HL-60/S4 (cell line): ENCODE measurements around the gene HSPBP1.
"Not testable (repeated sequence)": the region's sequence is repeated elsewhere in the genome, so short reads cannot be mapped to it uniquely, and the experiment has no call there.

Experiments
- in situ Hi-C: fragments of 300-500 bp; cut with MboI; formaldehyde crosslinking; loops from 2 replicates; pipeline ENCODE4 v1.14.3; 2022; ENCODE audit warnings: low sequenced_read_pairs

Gene HSPBP1

GRCh38 chr19:55279770-55280643, at the start of gene HSPBP1:
TSS of gene HSPBP1 (minus strand) at chr19:55280110. CDS start at chr19:55279608, 502 bp downstream.
- in situ Hi-C loops: no loop called here

DNA sequence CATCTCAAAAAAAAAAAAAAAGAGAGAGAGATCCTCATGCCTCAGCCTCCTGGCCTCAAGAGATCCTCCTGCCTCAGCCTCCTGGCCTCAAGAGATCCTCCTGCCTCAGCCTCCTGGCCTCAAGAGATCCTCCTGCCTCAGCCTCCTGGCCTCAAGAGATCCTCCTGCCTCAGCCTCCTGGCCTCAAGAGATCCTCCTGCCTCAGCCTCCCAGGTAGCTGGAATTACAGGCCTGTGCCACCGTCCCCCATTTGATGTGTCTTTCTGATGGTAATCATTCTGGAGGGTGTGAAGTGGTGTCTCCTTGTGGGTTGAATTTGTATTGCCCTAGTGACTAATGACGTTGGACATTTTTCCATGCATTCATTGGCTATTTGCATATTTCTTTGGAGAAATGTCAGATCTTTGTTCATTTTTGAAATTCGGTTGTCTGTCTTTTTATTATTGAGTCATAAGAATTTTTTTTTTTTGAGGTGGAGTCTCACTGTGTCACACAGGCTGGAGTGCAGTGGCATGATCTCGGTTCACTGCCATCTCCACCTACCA, 48.9 kb upstream of the HSPBP1 start:
- in situ Hi-C loops: not testable (repeated sequence)

- in situ Hi-C loops: no loop called here
Observed at GRCh38 chr19:55325172-55325571, 45.3 kb upstream of the HSPBP1 start, which contains the start of gene TMEM150B. TSS of gene TMEM150B (minus strand) at chr19:55325341. CDS start at chr19:55321036, 4,305 bp downstream.

DNA sequence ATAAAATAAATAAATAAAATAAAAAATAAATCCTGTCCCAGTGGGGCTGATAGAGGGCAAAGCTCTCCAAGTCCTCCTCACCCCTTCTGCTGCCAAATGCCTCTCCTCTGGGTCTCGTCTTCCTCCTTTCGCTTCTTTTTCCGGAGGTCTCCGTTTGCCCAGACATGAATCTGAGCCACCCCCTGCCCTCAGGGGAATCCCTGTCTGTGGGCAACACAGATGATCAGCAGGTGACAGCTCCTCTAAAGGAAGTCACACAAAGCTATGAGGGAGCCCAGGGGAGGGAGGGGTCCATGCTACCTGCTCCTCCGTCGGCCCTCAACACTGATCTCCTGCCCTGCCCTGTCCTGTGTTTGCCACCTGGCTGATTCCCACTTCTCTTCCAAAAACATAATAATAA, 44.8 kb upstream of the HSPBP1 start:
- in situ Hi-C loops: no loop called here

DNA sequence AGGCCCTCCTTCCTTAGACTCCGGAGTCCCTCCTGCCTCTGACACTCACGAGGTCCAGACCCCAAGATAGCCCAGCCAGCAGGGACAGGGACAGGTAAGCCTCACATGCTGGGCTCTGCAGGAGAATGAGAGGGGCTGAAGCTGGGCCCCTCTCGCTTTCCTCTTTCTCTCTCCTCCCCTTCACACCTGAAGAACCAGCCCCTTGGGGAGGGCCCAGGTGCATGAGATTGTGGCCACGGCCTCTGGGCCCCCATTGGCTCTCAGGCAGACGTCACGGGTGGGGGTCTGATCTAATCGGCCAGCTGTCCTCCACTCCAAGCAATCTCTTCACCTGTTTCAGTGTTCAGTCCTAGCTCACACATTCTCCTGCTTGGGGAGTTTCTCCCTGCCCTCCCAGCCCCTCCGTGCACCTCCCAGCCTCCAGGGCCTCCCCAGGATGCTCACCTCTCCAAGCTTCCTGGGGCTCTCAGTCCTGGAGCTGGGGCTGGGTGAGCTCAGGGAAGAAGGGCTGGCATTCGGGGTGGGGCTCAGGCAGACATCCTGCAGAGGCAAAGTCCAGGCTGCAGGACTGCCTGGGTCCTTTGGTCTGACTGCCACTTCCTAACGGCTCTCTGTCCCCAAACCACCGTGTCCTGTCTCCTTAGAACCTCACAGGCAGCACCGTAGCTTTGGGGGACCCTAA, 42.4 kb upstream of the HSPBP1 start:
- in situ Hi-C loops: no loop called here

DNA sequence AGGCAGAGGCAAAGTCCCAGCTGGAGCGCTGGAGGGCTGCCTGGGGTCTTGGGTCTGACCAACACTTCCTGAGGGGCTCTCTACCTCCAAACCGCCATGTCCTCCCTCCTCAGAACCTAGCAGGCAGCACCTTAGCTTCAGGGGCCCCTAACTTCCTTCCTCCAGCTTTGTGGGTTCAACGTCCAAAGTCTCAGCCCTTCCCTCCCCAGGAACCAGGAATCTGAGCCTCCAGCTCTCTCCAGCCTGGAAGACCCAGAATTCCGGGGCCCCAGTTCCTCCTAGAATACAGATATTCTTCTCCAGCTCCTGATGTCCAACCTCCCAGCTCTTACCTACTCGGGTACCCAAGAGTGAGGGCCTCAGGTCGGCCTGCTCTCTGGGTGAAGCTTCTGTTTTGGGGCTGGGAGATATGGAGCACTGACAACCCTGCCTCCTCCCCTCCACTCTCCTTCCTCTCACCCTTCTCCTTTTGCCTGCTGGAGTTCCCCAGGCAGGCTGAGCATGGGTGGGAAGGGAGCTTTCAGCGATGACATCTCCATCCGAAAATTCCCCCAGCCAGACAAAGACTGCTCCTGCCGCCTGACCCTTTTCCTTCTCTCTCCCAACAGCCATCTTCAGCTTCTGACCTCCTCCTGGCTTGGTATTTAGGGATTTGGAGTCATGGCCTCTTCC, 41.7 kb upstream of the HSPBP1 start:
- in situ Hi-C loops: no loop called here

GRCh38 chr19:55320844-55321419, 41.0 kb upstream of the HSPBP1 start:
- in situ Hi-C loops: no loop called here

DNA sequence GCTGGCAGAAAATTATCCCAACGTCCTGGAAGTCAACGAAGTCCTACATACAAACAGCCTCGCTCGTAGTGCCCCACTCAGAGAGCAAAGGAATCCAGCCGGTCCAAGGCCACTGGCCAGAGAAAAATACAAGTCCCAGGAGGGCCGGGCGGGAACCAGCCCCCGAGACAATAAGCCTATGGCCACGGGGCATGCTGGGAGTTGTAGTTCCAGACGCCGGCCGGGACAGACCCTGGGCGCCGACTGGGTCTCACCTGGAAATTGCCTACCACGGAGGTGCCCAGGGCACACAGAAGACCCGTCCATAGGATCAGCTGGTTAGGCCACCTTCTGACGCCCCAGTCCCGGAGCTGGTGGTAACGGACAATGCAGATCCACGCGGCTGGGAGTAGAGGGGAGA, 39.9 kb upstream of the HSPBP1 start:
- in situ Hi-C loops: no loop called here

DNA sequence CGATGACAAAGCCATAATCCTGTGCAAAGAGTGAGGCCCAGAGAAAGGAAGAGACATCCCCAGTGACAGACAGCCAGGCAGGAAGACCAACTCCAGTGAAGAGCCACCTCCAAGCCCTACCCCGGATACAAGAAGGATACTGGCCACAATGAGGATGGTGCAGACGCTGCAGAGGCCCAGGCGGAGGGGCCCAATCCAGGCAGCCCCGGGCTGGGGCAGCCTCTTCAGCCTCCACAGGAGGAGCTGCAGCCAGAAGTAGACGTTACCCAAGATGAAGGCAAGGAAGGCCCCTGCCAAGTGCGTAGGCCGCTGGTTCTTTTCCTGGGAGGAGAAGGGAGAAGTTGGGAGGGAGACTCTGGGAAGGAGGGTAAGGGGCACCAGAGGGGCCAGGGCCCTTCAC, 36.7 kb upstream of the HSPBP1 start:
- in situ Hi-C loops: no loop called here

DNA sequence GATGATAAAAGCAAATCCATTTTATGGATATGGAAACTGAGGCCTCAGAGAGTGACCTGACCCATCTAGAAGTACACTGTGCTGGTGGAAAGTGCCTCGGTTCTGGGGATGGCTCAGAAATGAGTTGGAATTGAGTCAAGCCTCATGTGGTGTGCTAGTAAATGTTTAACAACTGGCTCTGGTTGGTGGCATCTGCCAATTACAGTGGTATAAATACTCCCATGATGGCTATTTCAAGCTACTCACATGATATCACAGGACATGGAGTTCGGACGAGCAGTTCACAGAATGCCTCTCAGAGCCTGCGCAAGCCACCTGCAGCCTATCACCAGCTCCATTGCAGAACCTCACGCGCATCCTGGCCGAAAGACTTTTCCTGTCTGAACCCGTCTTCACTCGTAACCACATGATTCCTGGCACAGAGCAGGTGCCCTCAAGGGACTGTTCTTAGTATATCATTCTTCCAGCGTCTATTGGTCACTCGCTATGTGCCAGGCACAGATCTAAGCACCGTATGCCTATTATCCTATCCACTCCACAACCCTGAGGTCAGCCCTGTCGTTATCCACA, 36.1 kb upstream of the HSPBP1 start:
- in situ Hi-C loops: no loop called here

DNA sequence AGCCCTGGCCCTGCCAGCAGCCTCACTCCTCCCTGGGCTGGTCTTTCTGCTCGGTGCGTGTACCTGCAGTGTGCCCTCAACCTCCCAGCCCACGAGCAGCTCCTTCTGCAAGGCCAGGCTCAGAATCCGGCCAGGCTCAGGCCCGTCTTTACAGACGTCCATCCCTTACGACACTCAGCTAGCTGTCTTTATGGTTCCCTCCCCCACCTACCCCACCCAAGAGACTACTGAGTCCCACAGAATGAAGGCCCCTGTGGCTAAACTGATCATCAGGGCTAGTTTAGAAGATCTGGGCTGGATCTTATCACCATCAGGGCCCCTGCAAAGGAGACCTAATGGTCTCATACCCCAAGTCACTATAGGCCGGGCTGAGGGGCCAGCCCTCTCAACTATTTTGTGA, 34.5 kb upstream of the HSPBP1 start:
- in situ Hi-C loops: no loop called here

DNA sequence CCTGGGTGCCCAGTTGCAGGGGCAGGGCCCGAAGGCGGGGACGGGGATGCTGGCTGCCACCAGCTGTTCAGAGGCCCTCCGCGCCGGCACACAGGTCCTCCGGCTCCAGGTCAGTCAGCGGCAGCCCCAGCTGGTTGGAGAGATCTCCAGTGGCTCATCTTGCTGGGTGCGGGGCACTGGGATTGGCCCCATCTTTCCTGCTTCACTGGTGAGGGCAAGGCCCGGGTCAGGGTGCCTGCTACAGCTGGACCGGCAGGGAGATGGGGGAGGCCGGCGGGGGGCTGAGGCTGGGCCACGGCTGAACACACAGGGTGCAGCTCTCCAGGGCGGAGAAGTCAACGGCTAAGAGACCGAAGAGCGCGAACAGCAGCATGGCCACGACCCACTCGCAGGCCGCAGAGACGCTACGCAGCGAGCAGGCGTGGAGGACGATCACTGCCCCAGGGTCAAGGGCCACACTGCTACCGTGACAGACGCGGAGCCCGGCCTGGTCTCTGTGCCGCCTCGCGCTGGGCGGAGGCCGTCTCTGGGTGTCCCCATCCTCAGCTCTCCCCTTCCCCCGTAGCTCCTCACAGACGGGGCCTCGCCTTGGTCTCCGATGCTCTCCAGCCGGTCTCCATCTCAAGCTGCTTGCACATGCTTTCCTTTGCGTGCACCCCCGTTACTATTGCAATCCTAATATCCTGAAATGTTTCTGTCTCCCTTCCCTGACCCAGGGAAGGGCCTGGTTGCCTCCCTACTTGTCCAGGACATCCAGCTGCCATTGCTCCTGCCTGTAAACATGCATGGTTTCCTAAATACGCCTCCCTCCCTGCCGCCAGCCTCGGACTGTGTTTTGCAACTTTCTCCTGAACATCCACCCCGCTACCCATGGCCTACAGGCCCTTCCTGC, 33.0 kb upstream of the HSPBP1 start:
- in situ Hi-C loops: no loop called here

DNA sequence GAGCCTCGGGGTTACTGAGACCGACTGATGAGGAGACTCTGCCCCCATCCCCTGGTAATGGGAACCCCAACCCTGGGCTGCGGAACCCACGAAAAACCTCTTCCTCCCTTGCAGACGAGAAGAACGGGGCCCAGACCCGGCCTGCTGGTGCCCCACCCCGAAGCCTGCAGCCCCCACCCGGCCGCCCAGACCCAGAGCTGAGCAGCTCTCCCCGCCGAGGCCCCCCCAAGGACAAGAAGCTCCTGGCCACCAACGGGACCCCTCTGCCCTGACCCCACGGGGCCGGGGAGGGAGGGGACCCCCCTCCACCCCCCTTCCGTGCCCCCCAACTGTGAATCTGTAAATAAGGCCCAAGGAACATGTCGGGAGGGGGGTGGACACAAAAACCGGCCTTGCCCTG, 31.9 kb upstream of the HSPBP1 start:
- in situ Hi-C loops: no loop called here

GRCh38 chr19:55311397-55311796, 31.5 kb upstream of the HSPBP1 start:
- in situ Hi-C loops: no loop called here

DNA sequence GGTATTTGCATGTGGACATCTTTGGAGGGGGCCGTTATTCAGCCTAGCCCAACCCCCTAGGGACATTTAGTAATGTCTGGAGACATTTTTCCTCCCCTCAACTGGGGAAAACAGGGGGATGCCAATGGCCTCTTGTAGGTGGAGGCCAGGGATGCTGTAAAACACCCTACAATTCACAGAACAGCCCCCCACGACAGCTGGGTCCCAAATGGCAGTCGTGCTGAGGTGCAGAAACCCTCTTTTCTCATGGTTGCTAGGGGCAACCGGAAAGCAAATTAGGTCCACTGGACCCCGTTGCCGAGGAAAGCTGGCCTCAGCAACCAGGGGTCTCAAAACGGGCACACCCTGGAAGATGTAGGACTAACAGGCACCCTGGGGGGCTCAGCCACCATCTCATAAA, 30.6 kb upstream of the HSPBP1 start:
- in situ Hi-C loops: no loop called here

- in situ Hi-C loops: no loop called here
Observed at GRCh38 chr19:55309448-55309847, 29.5 kb upstream of the HSPBP1 start.

DNA sequence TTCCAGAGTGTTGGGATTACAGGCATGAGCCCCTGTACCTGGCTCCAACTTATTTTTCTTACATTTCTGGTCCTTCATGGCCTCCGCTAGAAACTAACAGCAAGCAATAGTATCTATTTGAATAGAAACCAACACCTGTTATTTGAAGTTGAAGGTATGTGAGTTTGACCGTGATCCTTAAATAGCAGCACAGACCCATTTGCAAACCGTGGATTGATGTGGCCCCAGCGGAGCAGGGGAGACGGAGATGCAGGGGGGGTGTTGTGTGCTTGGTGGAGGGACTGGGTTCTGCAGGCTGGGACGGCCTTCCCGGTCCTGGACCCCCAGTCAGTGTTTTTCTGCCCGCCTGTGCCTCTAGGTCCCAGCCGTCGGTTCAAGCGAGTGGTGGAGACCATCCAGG, 28.4 kb upstream of the HSPBP1 start:
- in situ Hi-C loops: no loop called here

GRCh38 chr19:55306712-55307111, 26.8 kb upstream of the HSPBP1 start:
- in situ Hi-C loops: no loop called here

- in situ Hi-C loops: no loop called here
Observed at GRCh38 chr19:55305983-55306562, 26.2 kb upstream of the HSPBP1 start.
